ENCODE measurements around the gene WHAMM. TPM values are rescaled to one million over a fixed set of nuclear protein-coding genes. Genes with fewer than 3 reads are reported as not detected.

Gene WHAMM
- total RNA-seq, 2 donors from 2014 or later: 12.5 to 13.5 TPM

DNA sequence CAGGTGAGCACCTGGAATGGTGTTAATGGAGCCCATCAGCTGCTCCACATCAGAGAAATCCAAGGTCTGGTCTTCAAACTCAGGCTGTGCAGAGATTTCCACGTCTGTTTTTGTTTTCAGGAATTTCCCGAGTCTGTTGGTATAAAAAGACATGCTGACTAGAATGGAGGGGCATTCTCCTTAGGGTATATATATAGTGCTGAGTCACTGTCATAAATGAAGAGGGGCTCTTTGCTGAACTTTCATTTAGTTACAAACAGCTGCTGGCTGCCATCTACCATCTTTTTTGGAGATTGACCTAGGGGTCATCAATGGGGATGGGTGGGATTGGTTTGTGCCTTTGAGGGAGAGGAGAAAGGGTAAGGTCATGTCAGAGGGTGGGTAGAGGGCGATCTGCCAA, 30.7 kb upstream of the WHAMM start:
- H3K4me1 ChIP-seq (replicated peaks): no peaks in the 10 kb centered on the region
- TF ChIP-seq, protein P1, sequence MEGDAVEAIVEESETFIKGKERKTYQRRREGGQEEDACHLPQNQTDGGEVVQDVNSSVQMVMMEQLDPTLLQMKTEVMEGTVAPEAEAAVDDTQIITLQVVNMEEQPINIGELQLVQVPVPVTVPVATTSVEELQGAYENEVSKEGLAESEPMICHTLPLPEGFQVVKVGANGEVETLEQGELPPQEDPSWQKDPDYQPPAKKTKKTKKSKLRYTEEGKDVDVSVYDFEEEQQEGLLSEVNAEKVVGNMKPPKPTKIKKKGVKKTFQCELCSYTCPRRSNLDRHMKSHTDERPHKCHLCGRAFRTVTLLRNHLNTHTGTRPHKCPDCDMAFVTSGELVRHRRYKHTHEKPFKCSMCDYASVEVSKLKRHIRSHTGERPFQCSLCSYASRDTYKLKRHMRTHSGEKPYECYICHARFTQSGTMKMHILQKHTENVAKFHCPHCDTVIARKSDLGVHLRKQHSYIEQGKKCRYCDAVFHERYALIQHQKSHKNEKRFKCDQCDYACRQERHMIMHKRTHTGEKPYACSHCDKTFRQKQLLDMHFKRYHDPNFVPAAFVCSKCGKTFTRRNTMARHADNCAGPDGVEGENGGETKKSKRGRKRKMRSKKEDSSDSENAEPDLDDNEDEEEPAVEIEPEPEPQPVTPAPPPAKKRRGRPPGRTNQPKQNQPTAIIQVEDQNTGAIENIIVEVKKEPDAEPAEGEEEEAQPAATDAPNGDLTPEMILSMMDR (IDR thresholded peaks at IDR 0.05): no peak
- TF ChIP-seq POLR2AphosphoS5 (IDR thresholded peaks at IDR 0.05) (no peak), POLR2A (IDR thresholded peaks at IDR 0.05) (no peak)
- H3K27ac ChIP-seq: no peak overlapping the region
- no peaks in the 10 kb centered on the region for H3K27me3 ChIP-seq (replicated peaks; ENCODE audit: insufficient read depth)
- H3K36me3 ChIP-seq: no peaks in the 10 kb centered on the region
- intact Hi-C loops (cut with DNase I): no loop called here
- no peaks in the 10 kb centered on the region for H3K9me3 ChIP-seq
- DNase-seq (ENCODE audit: low spot score): no peak
- H3K4me3 ChIP-seq: no peak overlapping the region
- 78% methylated on average over 3 of the region's 3 CpGs for WGBS

DNA sequence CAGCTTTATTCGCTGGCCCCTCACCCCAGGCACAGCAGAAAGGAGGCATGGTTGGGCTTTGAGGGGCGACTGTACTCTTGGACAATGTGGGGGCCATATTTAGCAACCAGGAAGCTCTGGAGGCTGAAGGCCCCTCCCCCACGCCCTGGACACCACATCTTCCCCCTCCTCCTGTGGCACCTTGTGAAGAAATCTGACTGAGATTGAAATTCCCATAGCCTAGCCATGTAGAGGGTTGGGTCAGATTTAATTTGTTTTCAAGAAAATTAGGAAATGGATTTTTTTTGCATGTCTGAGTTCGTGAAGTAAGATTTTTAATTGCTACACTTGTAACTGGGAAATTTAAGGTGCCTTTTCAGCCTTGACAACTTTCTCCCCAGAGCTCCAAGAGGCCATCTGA, 28.1 kb upstream of the WHAMM start:
- intact Hi-C loops (cut with DNase I): no loop called here
- Histone ChIP-seq H3K9me3 (no peaks in the 10 kb centered on the region), H3K36me3 (no peaks in the 10 kb centered on the region), H3K4me3 (no peak overlapping the region), H3K27me3 (replicated peaks; ENCODE audit: insufficient read depth) (no peaks in the 10 kb centered on the region), H3K4me1 (replicated peaks) (no peaks in the 10 kb centered on the region), H3K27ac (no peak overlapping the region)
- no peak for DNase-seq (ENCODE audit: low spot score)
- 85% methylated on average over 4 of the region's 4 CpGs for WGBS
- TF ChIP-seq POLR2A (IDR thresholded peaks at IDR 0.05) (no peak), POLR2AphosphoS5 (IDR thresholded peaks at IDR 0.05) (no peak)
- TF ChIP-seq, protein P1 (IDR thresholded peaks at IDR 0.05): no peak

DNA sequence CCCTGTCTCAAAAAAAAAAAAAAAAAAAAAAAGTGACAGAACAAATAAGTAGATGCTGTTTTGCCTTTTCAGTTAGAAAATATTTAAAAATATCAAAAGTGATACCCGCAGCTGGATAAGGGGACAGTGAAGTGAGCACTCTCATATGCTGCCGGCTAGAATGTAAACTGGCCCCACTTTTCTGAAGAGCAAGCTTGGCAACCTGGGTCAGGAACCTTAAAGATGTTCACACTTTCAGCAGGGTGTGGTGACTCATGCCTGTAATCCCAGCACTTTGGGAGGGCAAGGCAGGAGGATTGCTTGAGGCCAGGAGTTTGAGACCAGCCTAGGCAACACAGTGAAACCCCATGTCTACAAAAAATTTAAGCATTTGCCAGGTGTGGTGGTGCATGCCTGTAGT, 20.9 kb upstream of the WHAMM start:
- Histone ChIP-seq H3K4me1 (replicated peaks) (no peaks in the 10 kb centered on the region), H3K36me3 (no peaks in the 10 kb centered on the region), H3K4me3 (no peak overlapping the region), H3K27me3 (replicated peaks; ENCODE audit: insufficient read depth) (no peaks in the 10 kb centered on the region), H3K27ac (no peak overlapping the region), H3K9me3 (no peaks in the 10 kb centered on the region)
- DNase-seq (ENCODE audit: low spot score): no peak
- 93% methylated on average over 2 of the region's 2 CpGs for WGBS
- intact Hi-C loops (cut with DNase I): no loop called here
- TF ChIP-seq POLR2AphosphoS5 (IDR thresholded peaks at IDR 0.05): no peak
- TF ChIP-seq POLR2A (IDR thresholded peaks at IDR 0.05): no peak
- TF ChIP-seq, protein P1 (IDR thresholded peaks at IDR 0.05): no peak

DNA sequence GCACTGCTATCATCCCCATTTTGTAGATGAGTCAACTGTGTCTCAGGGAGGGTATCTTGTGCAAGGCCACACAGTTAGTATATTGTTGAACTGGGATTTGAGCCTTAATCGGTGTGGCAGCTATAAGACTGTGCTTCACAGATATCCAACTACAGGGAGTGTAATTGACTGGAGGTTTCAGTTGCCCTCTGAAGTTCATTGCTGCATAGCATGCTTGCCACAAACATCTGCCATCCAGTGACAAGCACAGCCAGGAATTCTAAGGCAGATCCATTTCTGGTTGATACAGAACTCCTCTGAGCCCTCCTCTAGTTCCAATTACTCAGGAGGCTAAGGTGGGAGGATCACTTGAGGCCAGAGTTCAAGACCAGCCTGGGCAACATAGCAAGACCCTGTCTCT, 19.9 kb upstream of the WHAMM start:
- TF ChIP-seq, protein P1 (IDR thresholded peaks at IDR 0.05): no peak
- no peak for TF ChIP-seq POLR2A (IDR thresholded peaks at IDR 0.05)
- TF ChIP-seq POLR2AphosphoS5 (IDR thresholded peaks at IDR 0.05): no peak
- WGBS: 86% methylated on average over 1 of the region's 1 CpG
- H3K36me3 ChIP-seq: no peaks in the 10 kb centered on the region
- H3K4me3 ChIP-seq: no peak overlapping the region
- H3K27ac ChIP-seq: no peak overlapping the region
- DNase-seq (ENCODE audit: low spot score): no peak
- H3K9me3 ChIP-seq: no peaks in the 10 kb centered on the region
- no peaks in the 10 kb centered on the region for H3K27me3 ChIP-seq (replicated peaks; ENCODE audit: insufficient read depth)
- intact Hi-C loops (cut with DNase I): no loop called here
- H3K4me1 ChIP-seq (replicated peaks): no peaks in the 10 kb centered on the region

DNA sequence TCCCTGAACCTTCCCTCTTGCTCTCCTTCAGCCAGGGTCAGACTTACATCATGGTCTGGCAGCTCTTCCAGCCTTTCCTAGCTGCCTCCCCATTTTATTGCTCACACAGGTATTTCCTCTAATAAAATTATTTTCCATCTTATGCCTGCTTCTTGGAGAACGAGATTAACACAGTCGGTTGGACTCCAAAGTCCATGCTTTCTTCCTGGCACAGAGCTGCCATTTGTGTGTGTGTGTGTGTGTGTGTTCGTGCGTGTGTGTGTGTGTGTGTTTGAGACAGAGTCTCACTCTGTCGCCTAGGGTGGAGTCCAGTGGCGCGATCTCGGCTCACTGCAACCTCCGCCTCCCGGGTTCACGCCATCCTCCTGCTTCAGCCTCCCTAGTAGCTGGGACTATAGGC, 19.1 kb upstream of the WHAMM start:
- DNase-seq (ENCODE audit: low spot score): no peak
- no peaks in the 10 kb centered on the region for H3K9me3 ChIP-seq
- H3K27ac ChIP-seq: no peak overlapping the region
- no peaks in the 10 kb centered on the region for H3K4me1 ChIP-seq (replicated peaks)
- no peak overlapping the region for H3K4me3 ChIP-seq
- no peaks in the 10 kb centered on the region for H3K36me3 ChIP-seq
- H3K27me3 ChIP-seq (replicated peaks; ENCODE audit: insufficient read depth): no peaks in the 10 kb centered on the region
- TF ChIP-seq, protein P1 (IDR thresholded peaks at IDR 0.05): no peak
- TF ChIP-seq POLR2AphosphoS5 (IDR thresholded peaks at IDR 0.05): no peak
- no peak for TF ChIP-seq POLR2A (IDR thresholded peaks at IDR 0.05)
- intact Hi-C loops (cut with DNase I): no loop called here
- 74% methylated on average over 11 of the region's 11 CpGs for WGBS

Data from prostate gland (tissue), 2 donors.